ENCODE results near the gene DES.

- no peak for TF ChIP-seq EP300 (IDR thresholded peaks at IDR 0.05)
- no peak for TF ChIP-seq CTCF (IDR thresholded peaks at IDR 0.05)
- no peak for TF ChIP-seq POLR2AphosphoS5 (IDR thresholded peaks at IDR 0.05)
Measured at GRCh38 chr2:219392754-219393153, 25.4 kb upstream of the DES start.
